Hypothalamus (tissue), 51 donors: ENCODE data around the gene FAM114A1.
A peak's percentile ranks its signal among the peaks of the same experiment; 100 is the strongest.

Experiments used
- DNase-seq, 51 donors: peaks; one replicate each; lab custom pipeline; 2025; lab: John Stamatoyannopoulos, UW

The FAM114A1 gene

DNA sequence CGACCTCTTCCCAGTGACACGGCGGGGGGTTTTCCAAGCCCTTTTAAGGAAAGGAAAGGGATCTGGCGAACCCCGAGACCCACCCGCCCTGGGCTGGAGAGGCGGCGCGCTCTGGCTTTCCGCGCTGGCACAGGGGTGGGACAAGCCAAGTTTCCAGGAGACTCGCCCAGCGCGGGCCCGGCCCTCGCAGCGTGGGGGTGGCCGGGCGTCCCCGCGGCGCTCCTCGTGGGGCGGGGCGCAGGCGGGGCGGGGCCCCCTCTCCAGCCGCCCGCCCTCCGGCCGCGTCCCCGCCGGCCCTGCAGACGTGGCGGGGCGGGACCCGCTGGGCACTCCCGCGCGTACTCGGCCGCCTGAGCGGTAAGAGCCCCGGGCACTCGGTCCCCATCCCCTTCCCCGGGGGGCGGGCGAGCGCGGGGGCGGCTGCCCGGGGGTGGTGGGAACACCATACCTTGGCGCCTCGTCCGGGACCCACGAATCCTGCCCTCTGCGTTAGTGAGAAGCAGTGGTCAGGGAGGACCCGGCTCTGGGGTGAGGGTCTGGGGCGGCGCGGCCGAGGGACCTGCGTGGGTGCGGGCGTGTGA is at the start of gene FAM114A1:
Gene FAM114A1, plus strand, starts transcription at position 329 of the 581 bp plus-strand sequence. CDS start 10,273 bp downstream, outside the sequence.
- DNase-seq = peak in 46 of 51 donors; percentile 14 to 82 (median 55)

DNA sequence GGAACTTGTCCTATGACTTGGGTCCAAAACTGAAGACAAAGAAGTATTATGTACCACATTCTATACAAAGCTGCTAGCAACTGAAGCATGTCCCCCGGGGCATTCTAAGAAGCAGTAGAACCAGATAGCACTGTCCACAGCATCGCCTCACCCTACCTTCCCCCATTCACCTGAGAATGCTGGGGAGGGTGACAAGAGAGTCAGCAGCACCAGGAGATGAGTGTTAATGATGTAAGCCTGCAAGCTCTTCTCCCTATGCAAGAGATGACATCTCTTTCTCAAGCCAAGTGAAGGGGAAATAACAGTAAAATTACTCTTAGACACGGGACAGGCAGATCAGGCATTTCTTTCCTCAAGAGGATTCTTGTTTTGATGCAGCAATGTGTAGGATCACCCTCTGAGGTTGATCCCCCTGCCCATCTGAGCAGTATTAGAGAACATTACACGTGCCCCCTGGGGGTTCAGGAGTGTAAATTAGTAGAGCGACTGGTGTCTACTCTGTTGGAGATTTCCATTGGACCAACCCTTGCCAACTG is 49.1 kb upstream of the FAM114A1 start:
- no peak for DNase-seq

DNA sequence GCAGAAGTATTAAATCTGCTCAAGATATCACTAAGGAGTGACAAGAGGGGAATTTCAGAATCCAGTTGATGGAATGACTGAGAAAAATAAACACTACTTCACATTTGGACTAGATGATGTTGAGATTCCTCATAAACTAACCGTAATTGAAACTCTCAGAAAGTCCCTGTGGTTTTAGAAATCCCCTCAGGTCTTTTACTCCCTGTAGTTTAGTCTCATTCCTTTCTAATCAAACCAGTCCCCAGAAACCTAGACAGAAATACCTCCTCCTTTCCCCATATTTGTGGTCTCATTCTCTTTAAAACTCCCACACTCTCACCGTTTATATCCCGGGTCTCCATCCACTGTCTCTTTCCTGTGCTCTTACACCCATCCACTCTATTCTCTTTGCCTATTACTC is 48.0 kb upstream of the FAM114A1 start:
- DNase-seq = no peak

GRCh38 chr4:38820329-38821061 is 47.1 kb upstream of the FAM114A1 start:
- DNase-seq = no peak

DNA sequence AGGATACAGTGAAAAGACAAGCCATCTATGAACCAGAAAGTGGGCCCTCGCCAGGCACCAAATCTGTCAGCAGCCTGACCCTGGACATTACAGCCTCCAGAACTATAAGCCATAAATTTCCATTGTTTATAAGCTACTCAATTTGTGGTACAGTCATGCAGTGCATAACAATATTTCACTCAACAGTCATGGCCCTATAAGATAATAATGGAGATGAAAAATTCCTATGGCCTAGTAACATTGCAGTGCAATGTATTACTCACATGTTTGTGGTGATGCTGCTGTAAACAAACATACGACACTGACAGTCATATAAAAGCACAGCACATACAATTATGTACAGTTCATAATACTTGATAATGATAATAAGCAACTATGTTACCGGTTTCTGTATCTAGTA is 45.9 kb upstream of the FAM114A1 start:
- DNase-seq = no peak

- DNase-seq = no peak
These were observed 44.8 kb upstream of the FAM114A1 start for GRCh38 chr4:38822748-38823303.

GRCh38 chr4:38823766-38824165 is 43.8 kb upstream of the FAM114A1 start:
- DNase-seq = no peak

DNA sequence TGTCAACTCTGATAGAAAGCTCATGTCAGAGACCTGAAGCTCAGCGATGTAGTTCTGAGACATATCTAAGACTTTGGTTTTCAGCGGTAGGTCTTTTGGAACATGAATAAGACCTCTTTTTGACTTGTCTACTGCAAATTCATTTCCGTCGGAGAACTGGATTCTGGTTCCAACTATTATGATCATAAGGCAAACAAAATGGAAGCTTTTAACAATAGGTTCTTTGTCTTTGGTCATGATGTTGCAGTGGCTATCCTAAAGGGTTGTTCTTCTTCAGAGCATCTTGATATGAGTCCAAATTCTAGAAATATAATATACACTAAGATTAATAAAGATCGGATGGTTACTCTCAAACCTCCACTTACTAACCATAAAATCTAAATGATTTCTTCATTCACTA is 38.4 kb upstream of the FAM114A1 start:
- no peak for DNase-seq

DNA sequence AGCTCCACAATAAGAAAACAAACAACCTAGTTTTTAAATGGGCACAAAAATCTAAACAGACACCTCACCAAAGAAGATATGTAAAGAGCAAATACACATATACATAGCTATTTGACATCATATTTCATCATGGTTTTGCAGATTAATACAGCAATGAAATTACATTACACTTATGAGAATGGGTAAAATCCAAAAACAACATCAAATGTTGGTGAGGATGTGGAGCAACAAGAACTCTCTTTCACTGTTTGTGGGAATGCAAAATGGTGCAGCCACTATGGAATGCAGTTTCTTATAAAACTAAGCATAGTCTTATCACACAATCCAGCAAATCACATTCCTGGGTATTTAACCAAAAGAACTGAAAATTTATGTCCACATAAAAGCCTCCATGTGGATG is 36.0 kb upstream of the FAM114A1 start:
- DNase-seq = no peak

DNA sequence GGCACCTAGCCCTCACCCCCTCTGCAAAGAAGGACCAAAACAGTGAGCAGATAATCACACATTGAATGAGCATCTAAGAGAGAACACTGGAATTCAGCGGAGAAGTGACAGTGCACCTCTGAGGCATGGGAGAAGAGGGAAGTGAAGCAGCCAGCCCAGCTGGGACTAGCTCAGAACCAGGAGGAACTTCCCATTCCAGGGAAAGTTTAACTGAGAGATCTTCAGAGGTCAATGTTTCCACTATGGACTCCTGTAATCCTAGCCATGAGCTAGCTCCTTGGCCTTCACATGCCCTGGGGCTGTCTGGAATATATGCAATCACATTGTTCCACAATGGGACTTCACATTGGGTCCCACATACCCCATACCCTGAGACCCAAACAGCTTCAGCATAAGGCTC is 35.4 kb upstream of the FAM114A1 start:
- no peak for DNase-seq

- DNase-seq = no peak
These were observed 34.7 kb upstream of the FAM114A1 start for GRCh38 chr4:38832624-38833528.

DNA sequence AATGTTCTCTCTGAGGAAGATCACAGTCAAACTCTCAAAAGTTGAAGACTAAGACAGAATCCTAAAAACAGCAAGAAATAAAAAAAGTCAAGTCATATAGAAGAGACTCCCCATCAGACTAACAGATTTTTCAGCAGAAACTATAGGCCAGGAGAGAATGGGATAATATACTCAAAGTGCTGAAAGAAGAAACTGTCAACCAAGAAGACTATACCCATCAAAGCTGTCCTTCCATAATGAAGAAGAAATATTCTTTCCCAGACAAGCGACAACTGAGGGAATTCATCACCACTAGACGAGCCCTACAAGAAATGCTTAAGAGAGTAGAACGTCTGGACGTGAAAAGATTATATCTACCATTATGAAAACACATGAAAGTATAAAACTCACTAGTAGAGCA is 33.0 kb upstream of the FAM114A1 start:
- no peak for DNase-seq

DNA sequence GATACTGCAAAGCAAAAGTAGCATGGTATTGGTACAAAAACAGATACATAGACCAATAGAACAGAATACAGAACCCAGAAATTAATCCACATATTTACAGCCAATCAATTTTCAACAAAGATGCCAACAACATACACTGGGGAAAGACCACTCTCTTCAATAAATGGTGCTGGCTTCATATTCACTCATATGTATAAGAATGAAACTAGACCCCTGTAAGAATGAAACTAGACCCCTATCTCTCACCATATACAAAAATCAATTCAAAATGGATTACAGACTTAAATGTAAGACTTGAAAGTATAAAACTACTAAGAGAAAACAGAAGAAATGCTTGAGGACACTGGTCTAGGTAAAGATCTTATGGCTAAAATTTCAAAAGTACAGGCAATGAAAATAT is 30.3 kb upstream of the FAM114A1 start:
- DNase-seq = no peak

- DNase-seq = no peak
These were observed 29.8 kb upstream of the FAM114A1 start for GRCh38 chr4:38837849-38838248.

GRCh38 chr4:38842994-38843393 is 24.6 kb upstream of the FAM114A1 start:
- DNase-seq = no peak

GRCh38 chr4:38846015-38846414 is 21.6 kb upstream of the FAM114A1 start:
- no peak for DNase-seq

DNA sequence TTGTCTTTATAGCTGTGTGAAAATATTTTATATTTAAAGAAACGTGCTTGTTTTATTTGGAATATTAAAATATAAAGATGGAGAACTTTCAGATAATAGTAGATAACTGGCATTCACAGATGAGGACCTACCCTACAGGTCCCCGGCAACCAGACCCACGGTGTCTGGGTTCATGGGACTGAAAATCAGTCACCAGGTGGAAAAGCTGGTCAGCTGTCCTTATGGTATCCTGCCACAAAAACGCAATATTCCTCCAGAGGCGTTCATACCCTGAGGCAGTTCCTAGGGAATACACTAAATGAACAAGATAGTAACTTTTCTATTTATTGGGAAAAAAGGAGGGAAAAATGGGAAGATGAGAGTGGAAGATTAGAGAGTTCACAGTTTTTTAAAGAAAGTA is 12.1 kb upstream of the FAM114A1 start:
- no peak for DNase-seq

DNA sequence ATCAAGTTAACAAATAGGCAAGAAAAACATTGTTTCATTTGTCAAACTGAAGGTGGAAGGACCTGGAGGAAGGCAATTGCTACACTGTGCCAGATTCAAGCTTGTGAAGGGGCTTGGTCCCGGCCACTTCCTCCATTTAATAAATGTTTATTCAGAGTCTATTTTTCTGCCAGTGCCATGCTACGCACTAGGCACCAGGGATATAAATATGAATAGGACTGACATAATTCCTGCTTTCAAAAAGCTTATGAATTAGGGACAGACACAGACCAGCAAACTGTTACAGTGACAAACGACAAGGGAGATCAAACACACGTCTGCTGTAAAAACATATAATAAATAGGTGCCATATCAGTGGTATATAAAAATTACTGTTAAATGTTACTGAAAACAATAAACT is 11.6 kb upstream of the FAM114A1 start:
- DNase-seq = no peak

DNA sequence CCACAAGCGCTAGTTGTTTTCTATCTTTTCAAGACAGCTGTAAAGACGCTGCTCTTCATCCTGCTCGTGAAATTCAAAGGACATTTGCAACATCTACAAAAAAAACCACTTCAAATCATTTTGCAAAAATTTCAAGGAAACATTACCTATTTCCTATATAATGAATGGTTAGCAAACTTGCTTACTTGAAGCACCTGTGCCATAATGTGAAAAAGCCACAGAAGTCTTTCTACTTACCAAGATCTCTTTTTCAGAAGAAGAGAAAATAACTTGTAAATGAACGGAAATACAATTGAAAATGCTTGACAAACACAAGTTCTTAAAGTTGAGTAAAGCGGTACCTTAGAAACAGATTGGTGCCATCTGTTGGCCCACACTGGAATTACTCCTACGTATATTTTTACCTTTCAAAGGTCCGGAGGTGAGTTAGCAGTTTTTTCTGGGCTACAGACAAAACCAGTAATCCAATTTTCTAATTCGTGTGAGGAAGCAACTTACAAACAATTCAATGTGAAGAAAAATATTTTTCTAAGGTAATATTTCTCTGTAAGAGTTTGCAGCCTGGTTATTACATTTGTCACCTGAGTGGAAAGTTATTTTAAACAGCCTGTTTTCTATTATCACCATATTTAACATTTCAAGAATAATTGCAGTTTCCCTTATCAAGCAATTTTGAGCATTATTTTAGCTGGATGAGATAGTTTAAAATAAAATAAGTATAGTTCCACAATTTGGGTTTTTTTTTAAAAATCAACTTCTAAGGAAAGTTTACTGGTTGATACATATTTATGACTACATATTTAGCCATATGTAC is 10.9 kb upstream of the FAM114A1 start, which contains the start of gene TLR6:
Gene TLR6, minus strand, starts transcription at position 294 of the 814 bp plus-strand sequence. CDS start 27,344 bp downstream, outside the sequence.
- peak in 9 of 51 donors; percentile 2 to 38 (median 18) for DNase-seq
